ENCODE results near the gene RSRC1. TPM values are rescaled to one million over a fixed set of nuclear protein-coding genes. Genes with fewer than 3 reads are reported as not detected.
"Not testable (repeated sequence)": the region's sequence is repeated elsewhere in the genome, so short reads cannot be mapped to it uniquely, and the experiment has no call there.

RSRC1 gene
- total and polyA plus RNA-seq, 8 donors, result 7.7 to 19.9 (median 10.2) TPM

DNA sequence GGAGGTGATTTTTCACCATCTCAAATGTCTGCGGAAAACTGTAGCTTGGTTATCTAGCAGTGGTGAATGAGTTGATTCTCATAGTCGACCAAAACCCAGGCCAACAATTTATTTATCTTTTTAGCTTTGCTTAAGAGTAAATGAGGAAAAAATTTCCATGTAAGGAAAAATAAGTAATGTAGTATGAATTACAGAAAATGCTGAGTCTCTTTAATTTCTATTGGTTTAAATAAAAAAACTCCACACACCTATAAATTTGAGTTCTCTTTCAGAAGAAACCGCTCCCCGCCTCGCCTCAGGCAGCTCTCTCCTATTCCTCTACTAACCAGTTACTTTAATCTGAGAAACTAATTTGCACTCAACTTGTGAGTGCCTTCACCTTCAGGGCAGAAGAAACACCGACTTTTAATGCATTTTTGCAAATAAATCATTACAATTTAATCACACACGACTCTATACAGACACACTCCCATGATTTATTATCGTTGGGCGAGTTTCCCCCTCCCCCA lies 540 bp upstream of the RSRC1 start:
- Histone ChIP-seq H3K36me3 (no peaks in the 10 kb centered on the region), H3K4me1 (peaks cover 0 to 9% (median 6%) of the 10 kb centered on the region in 3 donors), H3K9me3 (no peaks in the 10 kb centered on the region), H3K27me3 (peaks cover 0 to 25% (median 11%) of the 10 kb centered on the region in 4 donors), H3K4me3 (peak overlapping the region; percentile 88 to 93 (median 92)), H3K27ac (peak overlapping the region in 3 of 4 donors; percentile 57 to 76 (median 74))
- no peak for FAIRE-seq
- intact Hi-C loops (cut with DNase I), result no loop called here
- ATAC-seq, result peak; percentile 1 to 13 (median 8)
- DNase-seq, result no peak
- TF ChIP-seq, protein P1, sequence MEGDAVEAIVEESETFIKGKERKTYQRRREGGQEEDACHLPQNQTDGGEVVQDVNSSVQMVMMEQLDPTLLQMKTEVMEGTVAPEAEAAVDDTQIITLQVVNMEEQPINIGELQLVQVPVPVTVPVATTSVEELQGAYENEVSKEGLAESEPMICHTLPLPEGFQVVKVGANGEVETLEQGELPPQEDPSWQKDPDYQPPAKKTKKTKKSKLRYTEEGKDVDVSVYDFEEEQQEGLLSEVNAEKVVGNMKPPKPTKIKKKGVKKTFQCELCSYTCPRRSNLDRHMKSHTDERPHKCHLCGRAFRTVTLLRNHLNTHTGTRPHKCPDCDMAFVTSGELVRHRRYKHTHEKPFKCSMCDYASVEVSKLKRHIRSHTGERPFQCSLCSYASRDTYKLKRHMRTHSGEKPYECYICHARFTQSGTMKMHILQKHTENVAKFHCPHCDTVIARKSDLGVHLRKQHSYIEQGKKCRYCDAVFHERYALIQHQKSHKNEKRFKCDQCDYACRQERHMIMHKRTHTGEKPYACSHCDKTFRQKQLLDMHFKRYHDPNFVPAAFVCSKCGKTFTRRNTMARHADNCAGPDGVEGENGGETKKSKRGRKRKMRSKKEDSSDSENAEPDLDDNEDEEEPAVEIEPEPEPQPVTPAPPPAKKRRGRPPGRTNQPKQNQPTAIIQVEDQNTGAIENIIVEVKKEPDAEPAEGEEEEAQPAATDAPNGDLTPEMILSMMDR (IDR thresholded peaks at IDR 0.05), result no peak
- WGBS, 2 donors, result 10 to 11% methylated on average over 9 of the region's 9 CpGs

DNA sequence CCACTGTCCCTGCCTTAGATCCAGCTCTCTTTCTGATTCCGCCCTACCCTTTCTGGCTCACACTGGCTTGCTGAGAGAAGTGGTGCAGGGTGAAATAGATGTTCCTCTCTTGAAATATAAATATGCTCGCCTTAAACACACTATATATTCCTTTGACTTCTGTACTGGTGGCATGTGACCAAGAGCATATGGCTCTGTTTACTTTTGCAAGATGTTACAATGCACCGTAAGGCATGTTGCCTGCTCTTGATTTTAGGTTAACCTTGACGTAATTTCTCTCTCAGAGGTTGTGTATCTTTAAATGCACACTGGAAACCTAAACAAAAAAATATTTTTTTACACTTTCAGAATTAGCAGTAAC lies 749 bp downstream of the RSRC1 start:
- TF ChIP-seq, protein P1 (IDR thresholded peaks at IDR 0.05), result no peak
- FAIRE-seq, result no peak
- H3K9me3 ChIP-seq, result no peaks in the 10 kb centered on the region
- H3K4me3 ChIP-seq, result peak overlapping the region; percentile 88 to 93 (median 92)
- peaks cover 0 to 9% (median 6%) of the 10 kb centered on the region in 3 donors for H3K4me1 ChIP-seq
- ATAC-seq, result peak in 3 of 4 donors; percentile 27 to 36 (median 35)
- H3K27me3 ChIP-seq, result peaks cover 0 to 21% (median 10%) of the 10 kb centered on the region in 4 donors
- WGBS, 2 donors, result 1 to 10% methylated on average over 4 of the region's 4 CpGs
- peak overlapping the region in 3 of 4 donors; percentile 66 to 76 (median 74) for H3K27ac ChIP-seq
- DNase-seq, result no peak
- intact Hi-C loops (cut with DNase I), result no loop called here
- no peaks in the 10 kb centered on the region for H3K36me3 ChIP-seq

DNA sequence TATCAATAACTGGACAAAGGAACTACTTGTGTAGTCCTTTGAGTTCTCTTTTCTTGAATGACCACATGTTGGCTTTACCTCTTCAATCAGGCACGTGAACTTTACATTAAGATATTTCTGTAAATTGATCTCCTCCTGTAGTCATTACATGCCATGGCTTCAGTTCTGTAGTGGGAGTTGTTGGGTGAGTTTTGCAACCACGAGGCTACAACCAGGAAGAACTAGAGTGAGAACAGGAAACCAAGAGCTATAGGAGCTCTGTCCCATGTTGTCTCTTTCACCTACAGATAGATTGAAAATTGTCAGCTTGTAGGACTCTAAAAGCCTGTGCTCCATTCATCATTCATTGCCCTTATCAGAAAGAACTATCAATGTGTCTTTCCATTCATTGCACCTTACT lies 2.0 kb downstream of the RSRC1 start:
- 53 to 59% methylated on average over 2 of the region's 2 CpGs for WGBS, 2 donors
- TF ChIP-seq, protein P1 (IDR thresholded peaks at IDR 0.05), result no peak
- H3K36me3 ChIP-seq, result no peaks in the 10 kb centered on the region
- peaks cover 0 to 9% (median 6%) of the 10 kb centered on the region in 3 donors for H3K4me1 ChIP-seq
- H3K27me3 ChIP-seq, result peaks cover 0 to 19% (median 7%) of the 10 kb centered on the region in 4 donors
- FAIRE-seq (no peak), ATAC-seq (no peak), DNase-seq (no peak)
- no peak overlapping the region for H3K27ac ChIP-seq
- no peak overlapping the region for H3K4me3 ChIP-seq
- intact Hi-C loops (cut with DNase I), result no loop called here
- no peaks in the 10 kb centered on the region for H3K9me3 ChIP-seq

DNA sequence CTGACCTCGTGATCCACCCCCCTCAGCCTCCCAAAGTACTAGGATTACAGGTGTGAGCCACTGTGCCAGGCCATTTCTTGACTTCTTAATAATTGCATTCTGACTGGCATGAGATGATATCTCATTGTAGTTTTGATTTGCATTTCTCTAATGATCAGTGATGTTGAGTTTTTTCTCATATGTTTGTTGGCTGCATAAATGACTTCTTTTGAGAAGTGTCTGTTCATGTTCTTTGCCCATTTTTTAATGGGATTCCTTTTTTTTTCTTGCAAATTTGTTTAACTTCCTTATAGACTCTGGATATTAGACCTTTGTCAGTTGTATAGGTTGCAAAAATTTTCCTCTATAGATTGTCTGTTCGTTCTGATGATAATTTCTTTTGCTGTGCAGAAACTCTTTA lies 3.7 kb downstream of the RSRC1 start:
- H3K9me3 ChIP-seq; H3K4me3 ChIP-seq; H3K4me1 ChIP-seq; DNase-seq; H3K27me3 ChIP-seq; H3K27ac ChIP-seq; H3K36me3 ChIP-seq; ATAC-seq; FAIRE-seq; intact Hi-C loops (cut with DNase I): not testable (repeated sequence)
- WGBS, 2 donors, result 91 to 94% methylated on average over 2 of the region's 2 CpGs

DNA sequence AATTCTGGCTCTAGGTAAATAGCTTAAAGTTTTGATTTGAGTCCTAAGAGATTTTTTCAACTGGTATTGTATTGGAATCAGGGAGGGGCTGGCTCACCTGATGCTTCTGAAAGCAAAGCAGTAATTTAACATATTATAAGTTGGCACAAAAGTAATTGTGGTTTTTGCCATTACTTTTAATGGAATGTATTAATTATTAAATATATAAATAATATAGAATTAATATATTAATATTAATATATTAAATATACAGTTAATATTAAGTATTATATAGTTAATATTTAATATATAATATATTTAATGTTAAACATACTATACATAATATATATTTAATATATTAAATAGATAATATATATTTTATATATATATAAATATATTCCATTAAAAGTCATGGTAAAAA lies 10.4 kb downstream of the RSRC1 start:
- ATAC-seq, result no peak

More for the DNA sequence above, 10.4 kb downstream of the RSRC1 start:
- FAIRE-seq, result peak; percentile 99
- Histone ChIP-seq H3K27me3 (no peaks in the 10 kb centered on the region), H3K4me3 (no peak overlapping the region), H3K4me1 (peaks cover 0 to 4% (median 0%) of the 10 kb centered on the region in 3 donors), H3K9me3 (no peaks in the 10 kb centered on the region), H3K27ac (no peak overlapping the region), H3K36me3 (peaks cover 0 to 13% (median 2%) of the 10 kb centered on the region in 3 donors)
- TF ChIP-seq, protein P1 (IDR thresholded peaks at IDR 0.05), result no peak
- DNase-seq, result no peak
- intact Hi-C loops (cut with DNase I), result no loop called here
